A549 (cell line): ENCODE data around the gene SH3RF1. TPM values are rescaled to one million over a fixed set of nuclear protein-coding genes. Genes with fewer than 3 reads are reported as not detected.

ENCODE experiments used
- ATAC-seq, 2 experiments: fragments of 200-7000 bp in 1 of 2; fragments of >200 bp in 1 of 2; cut with Nextera tagmentation in 1 of 2; cut with Tn5 transposase in 1 of 2; 3 replicates each; pipeline versions ENCODE4 v1.8.0 to v1.9.1; 2018 to 2020; ENCODE audit warnings: mild to moderate bottlenecking in 1 of 2, moderate library complexity in 1 of 2
- CTCF ChIA-PET: fragments of 300-600 bp; sonication (Branson Sonifier 250); formaldehyde crosslinking; extraction: SDS; loops from one replicate; lab custom pipeline; 2021; ENCODE audit warnings: antibody characterized with exemption, inconsistent platforms; lab: Yijun Ruan, JAX
- POLR2A ChIA-PET: fragments of 350-600 bp; formaldehyde crosslinking; extraction: SDS; loops from one replicate; lab custom pipeline; 2021; ENCODE audit warnings: antibody characterized with exemption, inconsistent platforms; lab: Yijun Ruan, JAX
- DNase-seq, 2 experiments: peaks; one replicate each; pipeline versions ENCODE4 v3.0.0 to v3.0.0-alpha.2; 2011 to 2016; ENCODE audit warnings: low read depth in 1 of 2, low spot score in 1 of 2
- FAIRE-seq: peaks from 2 replicates; lab custom pipeline; 2011; peaks lifted over from hg19 to GRCh38; lab: Jason Lieb, UNC
- H3K27ac ChIP-seq, 2 experiments: fragments of >200 bp; sonication (Bioruptor Twin); formaldehyde crosslinking; 3 replicates each; pipeline ENCODE4 v1.5.1; 2016 to 2017
- H3K4me1 ChIP-seq: fragments of >200 bp; sonication (Bioruptor Twin); formaldehyde crosslinking; 3 replicates; pipeline ENCODE4 v1.6.1; 2016
- H3K4me2 ChIP-seq: fragments of >200 bp; sonication (Bioruptor Twin); formaldehyde crosslinking; 3 replicates; pipeline ENCODE4 v1.6.1; 2016
- H3K4me3 ChIP-seq: fragments of >200 bp; sonication (Bioruptor Twin); formaldehyde crosslinking; 3 replicates; pipeline ENCODE4 v1.5.1; 2016
- H3K9me3 ChIP-seq: fragments of >200 bp; sonication (Bioruptor Twin); formaldehyde crosslinking; 3 replicates; pipeline ENCODE4 v1.6.1; 2016
- ATOH8 ChIP-seq: fragments of 250-450 bp; sonication (Bioruptor Pico); IDR thresholded peaks from 2 replicates; pipeline ENCODE4 v1.5.0; 2020; ENCODE audit warnings: low read depth, mild to moderate bottlenecking, moderate library complexity
- BHLHE40 ChIP-seq: IDR thresholded peaks from 2 replicates; pipeline ENCODE4 v1.6.1; 2012; ENCODE audit warnings: low read depth, low read length, inconsistent platforms
- CBX2 ChIP-seq: fragments of 200-600 bp; sonication (generic); IDR thresholded peaks from 2 replicates; pipeline ENCODE4 v1.6.1; 2016; ENCODE audit warnings: low read depth, mild to moderate bottlenecking, borderline replicate concordance
- CBX8 ChIP-seq: fragments of 200-600 bp; sonication (generic); IDR thresholded peaks from 2 replicates; pipeline ENCODE4 v1.6.1; 2016
- CEBPB ChIP-seq, 2 experiments: fragments of >200 bp in 1 of 2; sonication (Bioruptor Twin) in 1 of 2; formaldehyde crosslinking in 1 of 2; IDR thresholded peaks; 2 replicates each; pipeline ENCODE4 v1.6.1; 2012 to 2016
- CHD2 ChIP-seq: fragments of 150-350 bp; IDR thresholded peaks from 2 replicates; pipeline ENCODE4 v1.6.1; 2014; ENCODE audit warnings: low read length; ENCODE audit not compliant: partially characterized antibody
- CHD4 ChIP-seq: fragments of 200-600 bp; sonication (generic); IDR thresholded peaks from 2 replicates; pipeline ENCODE4 v1.6.1; 2016; ENCODE audit warnings: antibody characterized with exemption, mild to moderate bottlenecking, borderline replicate concordance
- E2F6 ChIP-seq: IDR thresholded peaks from 2 replicates; pipeline ENCODE4 v1.6.1; 2012; ENCODE audit warnings: low read depth, borderline replicate concordance
- EP300 ChIP-seq, 2 experiments: fragments of >200 bp; sonication (Bioruptor Twin); formaldehyde crosslinking; IDR thresholded peaks; 2 replicates in 1 of 2; 3 replicates in 1 of 2; pipeline ENCODE4 v1.6.1; 2016 to 2017
- HOXB5 ChIP-seq: fragments of 250-450 bp; sonication (Bioruptor Pico); IDR thresholded peaks from 2 replicates; pipeline ENCODE4 v1.5.0; 2020; ENCODE audit warnings: mild to moderate bottlenecking, moderate library complexity
- JUN ChIP-seq, 2 experiments: fragments of >200 bp; sonication (Bioruptor Twin); formaldehyde crosslinking; IDR thresholded peaks; 2 replicates in 1 of 2; 3 replicates in 1 of 2; pipeline ENCODE4 v1.6.1; 2016 to 2017
- JUNB ChIP-seq: fragments of >200 bp; sonication (Bioruptor Twin); formaldehyde crosslinking; IDR thresholded peaks from 2 replicates; pipeline ENCODE4 v1.6.1; 2016
- KDM1A ChIP-seq: fragments of 200-600 bp; sonication (generic); IDR thresholded peaks from 2 replicates; pipeline ENCODE4 v1.6.1; 2016; ENCODE audit warnings: low read depth, mild to moderate bottlenecking
- MAFK ChIP-seq: fragments of 450-650 bp; IDR thresholded peaks from 2 replicates; pipeline ENCODE4 v1.6.1; 2014; ENCODE audit not compliant: partially characterized antibody
- MYC ChIP-seq: IDR thresholded peaks from 2 replicates; pipeline ENCODE4 v1.6.1; 2012; ENCODE audit warnings: mild to moderate bottlenecking, inconsistent platforms, low read length, improper control_type of control experiment, borderline replicate concordance
- NR3C1 ChIP-seq: fragments of >200 bp; sonication (Bioruptor Twin); formaldehyde crosslinking; IDR thresholded peaks from 3 replicates; pipeline ENCODE4 v1.6.1; 2017
- PHF8 ChIP-seq: fragments of 200-600 bp; sonication (generic); IDR thresholded peaks from 2 replicates; pipeline ENCODE4 v1.6.1; 2016; ENCODE audit warnings: low read depth, mild to moderate bottlenecking, antibody characterized with exemption, moderate library complexity, borderline replicate concordance
- POLR2A ChIP-seq: IDR thresholded peaks from 2 replicates; pipeline ENCODE4 v1.6.1; 2012; ENCODE audit warnings: mild to moderate bottlenecking, low read length
- POLR2AphosphoS2 ChIP-seq: conservative IDR thresholded peaks from 2 replicates; pipeline ENCODE4 v1.6.1; 2012; ENCODE audit warnings: low read length, improper control_type of control experiment, inconsistent platforms
- RAD21 ChIP-seq, 2 experiments: fragments of >200 bp in 1 of 2; sonication (Bioruptor Twin) in 1 of 2; formaldehyde crosslinking in 1 of 2; IDR thresholded peaks in 1 of 2; conservative IDR thresholded peaks in 1 of 2; 2 replicates in 1 of 2; 3 replicates in 1 of 2; pipeline ENCODE4 v1.6.1; 2012 to 2018; ENCODE audit warnings: inconsistent platforms in 1 of 2
- RCOR1 ChIP-seq: fragments of 150-350 bp; IDR thresholded peaks from 2 replicates; pipeline ENCODE4 v1.6.1; 2014; ENCODE audit warnings: antibody characterized with exemption, low read length, low read depth
- RFX5 ChIP-seq: fragments of 450-650 bp; IDR thresholded peaks from 2 replicates; pipeline ENCODE4 v1.7.1; 2014; ENCODE audit warnings: antibody characterized with exemption, mild to moderate bottlenecking, moderate library complexity
- RNF2 ChIP-seq: fragments of 200-600 bp; sonication (generic); IDR thresholded peaks from 2 replicates; pipeline ENCODE4 v1.6.1; 2016; ENCODE audit warnings: low read depth, mild to moderate bottlenecking, antibody characterized with exemption, moderate library complexity, borderline replicate concordance
- SREBF2 ChIP-seq: fragments of 450-650 bp; IDR thresholded peaks from 2 replicates; pipeline ENCODE4 v1.6.1; 2014; ENCODE audit warnings: mild to moderate bottlenecking, moderate library complexity
- TFCP2L1 ChIP-seq: fragments of 250-450 bp; sonication (Bioruptor Pico); IDR thresholded peaks from 2 replicates; pipeline ENCODE4 v1.5.0; 2021; ENCODE audit warnings: mild to moderate bottlenecking
- ZC3H11A ChIP-seq: fragments of 450-650 bp; IDR thresholded peaks from 2 replicates; pipeline ENCODE4 v1.6.1; 2014; ENCODE audit warnings: antibody characterized with exemption, mild to moderate bottlenecking
- ZFP36 ChIP-seq: fragments of 450-650 bp; IDR thresholded peaks from 2 replicates; pipeline ENCODE4 v1.6.1; 2014; ENCODE audit warnings: borderline replicate concordance; ENCODE audit not compliant: partially characterized antibody
- ZNF302 ChIP-seq: fragments of 250-450 bp; sonication (Bioruptor Pico); IDR thresholded peaks from 2 replicates; pipeline ENCODE4 v1.9.0; 2021; ENCODE audit warnings: inconsistent platforms, mild to moderate bottlenecking, moderate library complexity
- ZSCAN20 ChIP-seq: fragments of 250-450 bp; sonication (Bioruptor Pico); IDR thresholded peaks from 2 replicates; pipeline ENCODE4 v1.8.0; 2022; ENCODE audit warnings: mild to moderate bottlenecking, moderate library complexity
- WGBS: methylation state at CpG from one replicate; pipeline ENCODE4 v1.1.6; 2017; ENCODE audit errors: missing lambda C conversion rate; 5-methylcytosine and 5-hydroxymethylcytosine counted together
- polyA plus RNA-seq, 4 experiments: library from polyadenylated mRNA; depleted of rRNA in 3 of 4; stranded (reverse); fragments of >200 nt; fragmentation: RNase III in 1 of 4; extraction: RNeasy Plus Mini Kit Qiagen cat#74134 plus additional on column Dnase treatment in 1 of 4; gene quantifications; 2 replicates in 3 of 4; 3 replicates in 1 of 4; pipeline ENCODE4 v1.2.3, GENCODE V29; 2011 to 2017

Gene SH3RF1
- polyA plus RNA-seq, 2 of the 4 experiments (the other 2 are of a cell fraction): 8.0 to 15.1 TPM

- ChIA-PET POLR2A (no interaction called here), CTCF (interaction anchor here (1.0 to 1.4 kb wide), 2 partner anchors 9 to 11 kb away, joined by 3 read pairs; no protein-coding TSS in a partner anchor)
- DNase-seq (no peak), ATAC-seq (no peak)
- Histone ChIP-seq H3K4me1 (peaks cover 18% of the 10 kb centered on the region), H3K4me2 (no peak overlapping the region), H3K27ac (no peak overlapping the region), H3K9me3 (no peaks in the 10 kb centered on the region), H3K4me3 (no peak overlapping the region)
- WGBS: 82% methylated on average over 2 of the region's 2 CpGs
- TF ChIP-seq CBX8 (no peak), MAFK (peak; percentile 65)
- TF ChIP-seq, all 56 proteins: peak for 1
- FAIRE-seq: no peak
These were observed 163.2 kb downstream of the SH3RF1 start for GRCh38 chr4:169107528-169107927.

GRCh38 chr4:169106696-169107229 is 164.0 kb downstream of the SH3RF1 start:
- ATAC-seq (no peak), DNase-seq (no peak), FAIRE-seq (no peak)
- ChIA-PET CTCF (no interaction called here), POLR2A (no interaction called here)
- Histone ChIP-seq H3K4me3 (no peak overlapping the region), H3K27ac (no peak overlapping the region), H3K9me3 (no peaks in the 10 kb centered on the region), H3K4me2 (no peak overlapping the region), H3K4me1 (peaks cover 18% of the 10 kb centered on the region)
- TF ChIP-seq HOXB5 (CRISPR knock-in tag) (no peak), E2F6 (no peak), CHD2 (no peak), PHF8 (no peak), EP300 (IDR thresholded peaks at IDR 0.05) (no peak), ZC3H11A (no peak), RAD21 (conservative IDR thresholded peaks at IDR 0.05 in 1 of 2, IDR thresholded peaks at IDR 0.05 in 1 of 2) (no peak), MYC (no peak), POLR2AphosphoS2 (no peak), POLR2A (no peak), MAFK (no peak), ZNF302 (CRISPR knock-in tag) (no peak), ATOH8 (CRISPR knock-in tag) (no peak), CBX8 (no peak)
- 88% methylated on average over 12 of the region's 16 CpGs for WGBS

GRCh38 chr4:169105620-169106019 is 165.1 kb downstream of the SH3RF1 start:
- CTCF ChIA-PET: interaction anchor here (0.9 to 1.5 kb wide), 3 partner anchors 33 to 206 kb away, joined by 3 to 4 read pairs (median 3); no protein-coding TSS in a partner anchor
- no peak for FAIRE-seq

More at GRCh38 chr4:169105620-169106019, 165.1 kb downstream of the SH3RF1 start:
- ATAC-seq (no peak), DNase-seq (no peak)
- no peak overlapping the region for H3K27ac ChIP-seq
- H3K4me3 ChIP-seq: no peak overlapping the region
- H3K4me1 ChIP-seq: peaks cover 15% of the 10 kb centered on the region
- no peak for TF ChIP-seq E2F6
- no peak for TF ChIP-seq ZSCAN20 (CRISPR knock-in tag)
- no peak for TF ChIP-seq NR3C1
- no peak for TF ChIP-seq ZFP36
- no peak for TF ChIP-seq HOXB5 (CRISPR knock-in tag)
- TF ChIP-seq TFCP2L1: no peak
- no peak for TF ChIP-seq RCOR1
- TF ChIP-seq KDM1A: no peak
- no peak for TF ChIP-seq JUNB
- no peak for TF ChIP-seq POLR2A
- TF ChIP-seq CBX2: no peak
- no peak for TF ChIP-seq CEBPB (IDR thresholded peaks at IDR 0.05)
- no peak for TF ChIP-seq PHF8
- TF ChIP-seq RFX5: no peak
- TF ChIP-seq JUN (IDR thresholded peaks at IDR 0.05): no peak
- no peak for TF ChIP-seq SREBF2
- TF ChIP-seq BHLHE40: no peak
- no peak for TF ChIP-seq CHD4
- TF ChIP-seq RNF2: no peak
- no peak for TF ChIP-seq CHD2
- H3K4me2 ChIP-seq: no peak overlapping the region
- 91% methylated on average over 6 of the region's 6 CpGs for WGBS
- POLR2A ChIA-PET: no interaction called here
- no peaks in the 10 kb centered on the region for H3K9me3 ChIP-seq
